HCT116 (cell line): ENCODE data around the gene COPA. TPM values are rescaled to one million over a fixed set of nuclear protein-coding genes. Genes with fewer than 3 reads are reported as not detected.

Source experiments
- ATAC-seq: fragments of 200-7000 bp; cut with Tn5 transposase; 2 replicates; pipeline ENCODE4 v1.9.1; 2020; ENCODE audit warnings: mild to moderate bottlenecking, moderate library complexity
- BruUV-seq: library from RNA; stranded (reverse); fragments of 400-500 nt; replicated peaks from 2 replicates; lab custom pipeline; 2021; lab: Mats Ljungman, UMichigan
- CTCF ChIA-PET: fragments of 300-600 bp; sonication (Branson Sonifier 250); formaldehyde crosslinking; loops from one replicate; lab custom pipeline; 2021; ENCODE audit warnings: antibody characterized with exemption; lab: Charles Lee
- POLR2A ChIA-PET: fragments of 300-600, 350-600 bp; sonication (Branson Sonifier 250); formaldehyde crosslinking; loops from one replicate; lab custom pipeline; 2021; ENCODE audit warnings: antibody characterized with exemption; lab: Charles Lee
- RAD21 ChIA-PET, 2 experiments: fragments of 300-600 bp; sonication (Branson Sonifier 250); formaldehyde crosslinking; loops; one replicate each; lab custom pipeline; 2023; ENCODE audit warnings: low total read pairs in 2 of 2; ENCODE audit not compliant: uncharacterized antibody in 2 of 2, unreplicated experiment in 2 of 2, low non-redundant PET in 1 of 2; lab: Charles Lee
- DNase-seq: peaks from one replicate; pipeline ENCODE4 v3.0.0-alpha.2; 2010; ENCODE audit warnings: low read depth, low spot score
- H2AFZ ChIP-seq: fragments of 200-600 bp; shearing (Covaris generic), sonication (generic); 2 replicates; pipeline ENCODE4 v1.6.1; 2017; ENCODE audit warnings: low read depth, mixed run types, mixed read lengths, antibody characterized with exemption, low read length; ENCODE audit not compliant: poor library complexity, severe bottlenecking
- H3K27ac ChIP-seq: 2 replicates; pipeline ENCODE4 v1.5.1; 2012; ENCODE audit warnings: low read depth, low read length
- H3K27me3 ChIP-seq: fragments of 200-600 bp; sonication (generic); 2 replicates; pipeline ENCODE4 v1.6.1; 2016; ENCODE audit warnings: mixed run types, low read length, mixed read lengths; ENCODE audit not compliant: insufficient read depth
- H3K36me3 ChIP-seq, 2 experiments: fragments of 200-500 bp in 1 of 2; fragments of 200-600 bp in 1 of 2; sonication (Bioruptor generic) in 1 of 2; sonication (generic) in 1 of 2; 2 replicates each; pipeline versions ENCODE4 v1.5.1 to v1.6.1; 2014 to 2016; ENCODE audit warnings: low read length in 2 of 2, inconsistent platforms in 1 of 2, mixed read lengths in 1 of 2, mixed run types in 1 of 2; ENCODE audit not compliant: insufficient read depth in 2 of 2, control insufficient read depth in 1 of 2
- H3K4me1 ChIP-seq, 2 experiments: fragments of 200-600 bp in 1 of 2; sonication (generic) in 1 of 2; 2 replicates each; pipeline versions ENCODE4 v1.5.1 to v1.6.1; 2012 to 2017; ENCODE audit warnings: low read length in 2 of 2, inconsistent platforms in 1 of 2, mild to moderate bottlenecking in 1 of 2, mixed read lengths in 1 of 2, mixed run types in 1 of 2, moderate library complexity in 1 of 2; ENCODE audit not compliant: insufficient read depth in 2 of 2, control insufficient read depth in 1 of 2
- H3K4me2 ChIP-seq: fragments of 200-600 bp; sonication (generic); 2 replicates; pipeline ENCODE4 v1.6.1; 2017; ENCODE audit warnings: mixed run types, low read length, mixed read lengths
- H3K4me3 ChIP-seq, 2 experiments: fragments of 200-600 bp in 1 of 2; sonication (generic) in 1 of 2; replicated peaks in 1 of 2; 2 replicates each; pipeline ENCODE4 v1.5.1; 2011 to 2016; ENCODE audit warnings: low read length in 2 of 2, control low read depth in 1 of 2, low read depth in 1 of 2, mild to moderate bottlenecking in 1 of 2, mixed read lengths in 1 of 2, mixed run types in 1 of 2
- H3K79me2 ChIP-seq: fragments of 200-600 bp; sonication (generic); 2 replicates; pipeline ENCODE4 v1.6.1; 2017; ENCODE audit warnings: mild to moderate bottlenecking, mixed run types, low read length, moderate library complexity, mixed read lengths; ENCODE audit not compliant: insufficient read depth
- H3K9ac ChIP-seq: fragments of 200-600 bp; sonication (generic); 2 replicates; pipeline ENCODE4 v1.6.1; 2016; ENCODE audit warnings: low read length, mixed read lengths
- H3K9me2 ChIP-seq: fragments of 200-600 bp; sonication (generic), shearing (Covaris generic); 2 replicates; pipeline ENCODE4 v1.6.1; 2017; ENCODE audit warnings: mixed run types, mild to moderate bottlenecking, moderate library complexity; ENCODE audit not compliant: insufficient read depth
- H3K9me3 ChIP-seq, 2 experiments: fragments of 200-500 bp in 1 of 2; fragments of 200-600 bp in 1 of 2; sonication (Bioruptor generic) in 1 of 2; sonication (generic) in 1 of 2; 2 replicates each; pipeline ENCODE4 v1.6.1; 2014 to 2017; ENCODE audit warnings: low read length in 2 of 2, mixed read lengths in 2 of 2, inconsistent platforms in 1 of 2, low read depth in 1 of 2, mild to moderate bottlenecking in 1 of 2, mixed run types in 1 of 2, moderate library complexity in 1 of 2; ENCODE audit not compliant: control insufficient read depth in 1 of 2, insufficient read depth in 1 of 2
- H4K20me1 ChIP-seq: fragments of 200-600 bp; sonication (generic), shearing (Covaris generic); 2 replicates; pipeline ENCODE4 v1.6.1; 2017; ENCODE audit warnings: mixed run types, mild to moderate bottlenecking, moderate library complexity; ENCODE audit not compliant: insufficient read depth
- ATF3 ChIP-seq: IDR thresholded peaks from 2 replicates; pipeline ENCODE4 v1.6.1; 2012
- CEBPB ChIP-seq: IDR thresholded peaks from 2 replicates; pipeline ENCODE4 v1.6.1; 2012; ENCODE audit warnings: low read depth
- CTCF ChIP-seq, 3 experiments: fragments of 200-600 bp in 1 of 3; sonication (generic) in 1 of 3; IDR thresholded peaks in 2 of 3; conservative IDR thresholded peaks in 1 of 3; 2 replicates each; pipeline ENCODE4 v1.5.1; 2012 to 2017; ENCODE audit warnings: low read depth in 2 of 3, low read length in 2 of 3, antibody characterized with exemption in 1 of 3, borderline replicate concordance in 1 of 3, control low read depth in 1 of 3, mild to moderate bottlenecking in 1 of 3, mixed read lengths in 1 of 3, mixed run types in 1 of 3, moderate library complexity in 1 of 3; ENCODE audit not compliant: insufficient read depth in 1 of 3
- EGR1 ChIP-seq: IDR thresholded peaks from 2 replicates; pipeline ENCODE4 v1.6.1; 2012; ENCODE audit warnings: low read depth
- ELF1 ChIP-seq: IDR thresholded peaks from 2 replicates; pipeline ENCODE4 v1.6.1; 2012; ENCODE audit warnings: low read depth, borderline replicate concordance
- MAX ChIP-seq: IDR thresholded peaks from 2 replicates; pipeline ENCODE4 v1.6.1; 2012
- RAD21 ChIP-seq: IDR thresholded peaks from 2 replicates; pipeline ENCODE4 v1.6.1; 2012; ENCODE audit warnings: low read depth, mild to moderate bottlenecking
- ZBTB33 ChIP-seq: IDR thresholded peaks from 2 replicates; pipeline ENCODE4 v1.6.1; 2011; ENCODE audit warnings: mild to moderate bottlenecking, low read length, moderate library complexity; ENCODE audit not compliant: insufficient replicate concordance; ENCODE audit errors: extremely low read depth
- intact Hi-C: fragments of 100-400 bp; cut with micrococcal nuclease; formaldehyde crosslinking; loops from 2 replicates; pipeline ENCODE4 v1.10.0; 2022
- total RNA-seq: library from RNA; stranded (reverse); gene quantifications from one replicate; pipeline ENCODE4 v1.2.1, GENCODE V29; 2021; ENCODE audit not compliant: unreplicated experiment

Gene COPA
- total RNA-seq, 1 experiment from 2014 or later: 132 TPM

GRCh38 chr1:160354388-160354985 is 11.4 kb upstream of the COPA start:
- Histone ChIP-seq H3K27ac (no peak overlapping the region), H3K4me2 (no peak overlapping the region), H3K9ac (no peak overlapping the region), H3K79me2 (no peaks in the 10 kb centered on the region), H3K27me3 (no peaks in the 10 kb centered on the region), H3K9me2 (no peaks in the 10 kb centered on the region), H2AFZ (no peak overlapping the region), H3K4me1 (no peaks in the 10 kb centered on the region), H3K4me3 (no peak overlapping the region), H4K20me1 (no peaks in the 10 kb centered on the region), H3K9me3 (no peaks in the 10 kb centered on the region), H3K36me3 (peaks cover 41 to 54% of the 10 kb centered on the region in 2 experiments; a peak in 3 of 4 replicates)
- ChIA-PET POLR2A (no interaction called here), RAD21 (interaction anchor here in 1 of 2 experiments (1.2 kb wide), 1 partner anchor 62 kb away, joined by 4 read pairs; no protein-coding TSS in a partner anchor), CTCF (interaction anchor here (0.6 to 3.1 kb wide), 10 partner anchors 9 to 253 kb away, joined by 3 to 24 read pairs (median 4); no protein-coding TSS in a partner anchor)
- BruUV-seq: no TSS peak
- intact Hi-C loops: loop anchor here (1.0 kb wide), 1 partner anchor 62 kb away; no protein-coding TSS in a partner anchor
- DNase-seq: no peak
- TF ChIP-seq CEBPB (no peak), MAX (no peak), ZBTB33 (no peak), CTCF (IDR thresholded peaks at IDR 0.05 in 2 of 3, conservative IDR thresholded peaks at IDR 0.05 in 1 of 3; ENCODE audit: borderline replicate concordance in 1 of 3, insufficient read depth in 1 of 3, low read depth in 2 of 3, low read length in 2 of 3) (peak; percentile 51 to 74 (median 70); a peak in 5 of 6 replicates), ELF1 (no peak), RAD21 (peak; percentile 39), ATF3 (no peak), EGR1 (no peak)
- TF ChIP-seq, all 23 proteins: peak for 2
- peak; percentile 89 for ATAC-seq
